HG03378 (cell line): Measurements from ENCODE around the gene EIPR1.
A peak's percentile ranks its signal among the peaks of the same experiment; 100 is the strongest.

Experiments
- ATAC-seq: cut with Tn5 transposase; IDR thresholded peaks from one replicate; pipeline ENCODE4 v1.9.1; 2021; ENCODE audit warnings: mild to moderate bottlenecking, moderate library complexity; ENCODE audit not compliant: unreplicated experiment

The EIPR1 gene

DNA sequence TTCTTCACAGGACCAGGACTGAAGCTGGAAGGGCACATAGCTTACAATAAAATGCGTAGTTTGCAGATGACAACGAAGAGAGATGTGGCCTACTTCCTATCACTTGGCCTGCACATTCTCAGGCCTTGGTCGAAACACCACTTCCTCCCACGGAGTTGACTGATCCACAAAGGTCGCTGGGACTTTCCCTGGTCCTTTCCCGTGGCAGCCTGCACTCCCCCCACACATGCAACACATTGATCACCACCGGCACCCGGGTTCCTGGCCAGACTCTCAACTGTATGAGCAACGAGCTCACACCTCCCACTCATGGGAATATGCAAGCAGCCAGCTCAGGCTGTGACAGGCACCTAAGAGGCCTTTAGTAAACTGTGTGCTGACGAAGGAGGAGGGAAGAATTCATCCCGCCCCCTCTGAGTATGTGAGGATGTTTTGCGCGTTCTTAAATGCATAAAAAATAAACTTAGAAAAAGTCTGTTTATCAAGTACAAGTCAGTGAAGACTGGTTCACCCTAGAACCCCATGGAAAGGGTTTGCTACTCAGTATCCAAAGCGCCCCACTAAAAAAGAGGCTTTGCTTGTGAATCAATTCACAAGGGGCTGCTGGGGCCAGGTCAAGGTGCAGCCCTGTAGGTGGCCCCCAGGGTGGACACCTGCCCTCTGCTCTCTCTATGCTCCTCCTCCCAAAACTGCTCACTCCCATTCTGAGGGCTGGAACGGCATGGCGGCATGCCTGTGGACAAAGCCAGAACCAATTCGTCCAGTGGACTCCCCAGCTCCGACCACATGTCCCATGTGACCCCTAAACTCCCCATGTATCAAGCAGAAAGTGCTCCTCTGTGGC lies 154.3 kb downstream of the EIPR1 start:
- peak; percentile 99 for ATAC-seq

DNA sequence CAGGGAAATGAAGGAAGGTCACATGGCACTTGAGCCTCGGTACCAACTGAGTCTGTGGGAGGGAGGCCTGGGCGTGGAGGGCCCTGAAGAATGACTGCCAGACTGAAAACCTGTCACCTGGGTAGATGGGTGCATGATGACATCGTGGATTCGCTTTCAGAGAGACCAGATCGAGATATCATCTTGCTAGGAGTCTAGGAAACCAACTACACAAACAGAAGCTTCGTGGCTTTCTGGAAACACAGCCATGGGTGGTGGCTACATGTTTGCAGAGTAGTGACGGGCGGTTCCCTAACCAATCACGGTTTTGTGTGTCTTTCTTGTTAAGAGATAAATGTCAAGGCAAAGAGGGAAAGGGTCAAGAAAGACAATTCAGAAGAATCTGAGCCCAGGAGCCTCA lies 155.0 kb downstream of the EIPR1 start:
- ATAC-seq: peak; percentile 19

DNA sequence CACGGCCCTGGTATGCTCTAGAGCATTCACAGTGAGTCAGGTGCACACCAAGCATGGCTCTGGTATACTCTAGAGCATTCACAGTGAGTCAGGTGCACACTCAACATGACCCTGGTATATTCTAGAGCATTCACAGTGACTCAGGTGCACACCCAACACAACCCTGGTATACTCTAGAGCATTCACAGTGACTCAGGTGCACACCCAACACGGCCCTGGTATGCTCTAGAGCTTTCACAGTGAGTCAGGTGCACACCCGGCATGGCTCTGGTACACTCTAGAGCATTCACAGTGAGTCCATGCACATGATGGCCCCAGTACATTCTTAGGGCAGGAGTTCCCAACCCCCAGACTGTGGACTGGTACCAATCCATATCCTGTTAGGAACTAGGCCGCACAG lies 158.1 kb downstream of the EIPR1 start:
- no peak for ATAC-seq

DNA sequence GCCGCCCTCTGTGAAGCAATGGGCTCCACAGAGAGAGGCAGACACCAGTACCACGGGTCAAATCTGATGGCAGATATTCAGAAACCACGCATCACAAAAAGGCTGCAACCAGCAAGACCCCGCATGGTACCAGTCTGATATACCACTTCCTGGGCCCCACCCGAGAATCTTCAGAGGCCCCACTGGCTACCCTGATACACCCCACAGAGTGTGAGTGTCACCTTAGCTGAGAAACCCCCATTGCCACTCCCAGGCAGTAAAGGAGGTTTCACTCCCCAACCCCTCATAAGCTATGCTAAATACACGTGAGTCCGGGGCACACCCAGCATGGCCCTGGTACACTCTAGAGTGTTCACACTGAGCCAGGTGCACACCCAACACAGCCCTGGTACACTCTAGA lies 160.0 kb downstream of the EIPR1 start:
- ATAC-seq: no peak

DNA sequence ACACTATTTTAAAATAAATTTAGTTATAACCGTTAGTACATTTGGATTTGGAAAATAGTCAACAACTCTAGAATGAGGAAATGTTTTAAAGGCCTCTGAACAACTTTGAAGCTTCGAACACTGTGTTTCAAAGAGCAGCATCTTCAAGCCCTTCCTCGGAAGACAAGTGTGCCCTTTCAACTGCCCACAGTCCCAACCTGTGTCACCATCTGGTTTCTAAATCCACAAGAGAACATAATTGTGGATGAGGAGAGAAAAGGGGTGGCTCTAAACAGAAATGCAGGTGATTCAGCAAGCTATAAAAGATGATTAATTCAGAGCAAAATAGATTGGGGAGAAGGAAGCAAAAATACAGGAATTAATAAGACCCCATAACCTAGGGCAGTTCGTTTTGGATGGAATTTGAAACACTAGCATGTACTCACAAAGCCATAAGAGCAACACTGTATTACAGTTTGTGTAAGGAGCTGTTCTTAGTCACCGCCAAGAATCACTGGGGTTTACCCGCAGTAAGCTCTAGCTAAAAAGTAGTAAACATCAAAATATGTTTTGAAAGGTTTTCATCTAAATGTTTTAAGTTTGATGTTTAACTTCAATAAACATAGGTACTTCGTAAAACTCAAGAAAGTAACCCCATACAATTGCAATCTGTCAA lies 160.7 kb downstream of the EIPR1 start:
- ATAC-seq: no peak

DNA sequence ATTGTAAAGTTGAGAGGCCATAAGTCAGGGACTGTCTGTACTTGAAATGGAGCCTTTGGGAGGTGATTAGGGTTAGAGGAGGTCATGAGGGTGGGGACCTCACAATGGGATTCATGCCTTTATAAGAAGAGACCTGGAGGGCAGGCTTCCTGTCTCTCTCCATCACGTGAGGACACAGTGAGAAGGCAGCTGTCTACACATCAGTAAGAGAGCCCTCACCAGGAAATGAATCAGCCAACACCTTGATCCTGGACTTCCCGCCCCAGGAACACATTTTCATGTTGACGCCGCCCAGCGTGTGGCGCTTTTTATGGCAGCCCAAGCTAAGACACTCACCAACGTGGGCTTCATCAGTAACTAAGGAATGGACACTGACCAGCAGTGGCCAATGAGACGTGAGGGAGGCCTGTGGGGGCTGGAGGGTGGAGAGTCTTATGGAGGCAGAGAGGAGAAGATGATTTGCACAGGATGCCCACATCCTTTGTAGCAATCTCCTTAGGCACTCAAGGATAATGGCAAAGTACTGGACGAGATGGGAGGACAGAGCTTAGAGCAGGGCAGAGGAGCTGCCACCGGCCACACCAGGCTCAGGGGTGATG lies 162.7 kb downstream of the EIPR1 start:
- no peak for ATAC-seq

DNA sequence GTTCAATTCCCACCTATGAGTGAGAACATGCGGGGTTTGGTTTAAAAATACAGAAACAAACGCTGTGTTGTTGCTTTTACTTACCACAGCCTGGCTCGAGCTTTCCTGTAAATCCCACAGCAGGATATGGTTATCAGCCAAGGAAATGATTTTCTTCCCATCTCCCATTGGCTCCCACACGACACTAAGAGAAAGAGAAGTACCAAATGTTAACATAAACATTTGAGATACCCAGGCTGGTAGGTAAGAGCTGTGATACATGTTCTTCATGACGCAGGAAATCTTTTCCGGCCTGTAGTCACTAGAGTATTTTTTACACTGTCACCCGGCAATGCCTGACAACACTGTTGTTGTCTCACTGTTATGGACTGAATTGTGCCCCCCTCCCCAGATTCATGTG lies 163.6 kb downstream of the EIPR1 start:
- no peak for ATAC-seq

DNA sequence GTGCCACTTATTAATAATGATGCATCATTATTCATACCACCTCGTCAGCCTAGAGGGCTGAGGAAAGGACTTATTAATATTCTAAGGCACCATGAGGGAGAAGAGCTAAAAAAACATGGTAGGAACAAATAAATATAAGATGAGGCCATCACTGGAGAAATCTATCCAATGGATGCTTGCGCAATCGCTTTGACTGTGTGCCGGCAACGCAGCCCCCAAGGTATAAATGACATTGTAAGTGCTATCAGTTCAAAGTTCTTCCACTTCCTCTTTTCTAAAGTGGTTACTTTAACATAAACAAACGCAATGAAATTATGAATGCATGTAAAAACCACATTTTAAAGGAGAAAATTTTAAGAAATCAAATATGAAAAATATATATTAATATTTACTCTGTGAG lies 164.6 kb downstream of the EIPR1 start:
- ATAC-seq: no peak

DNA sequence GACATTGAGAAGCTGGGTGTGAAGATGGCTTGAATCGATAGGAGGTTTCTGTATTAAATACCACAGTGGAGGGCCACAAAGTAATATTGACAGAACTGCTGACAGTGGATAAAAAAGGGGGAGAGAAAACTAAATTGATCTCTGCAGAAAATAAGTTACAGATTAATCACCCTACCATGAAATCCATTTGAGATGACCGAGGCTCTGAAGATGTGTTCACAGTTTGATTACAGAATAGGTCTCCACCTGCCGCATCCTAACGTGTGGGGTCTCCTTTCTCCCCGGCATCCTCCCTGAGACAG lies 165.6 kb downstream of the EIPR1 start:
- no peak for ATAC-seq

DNA sequence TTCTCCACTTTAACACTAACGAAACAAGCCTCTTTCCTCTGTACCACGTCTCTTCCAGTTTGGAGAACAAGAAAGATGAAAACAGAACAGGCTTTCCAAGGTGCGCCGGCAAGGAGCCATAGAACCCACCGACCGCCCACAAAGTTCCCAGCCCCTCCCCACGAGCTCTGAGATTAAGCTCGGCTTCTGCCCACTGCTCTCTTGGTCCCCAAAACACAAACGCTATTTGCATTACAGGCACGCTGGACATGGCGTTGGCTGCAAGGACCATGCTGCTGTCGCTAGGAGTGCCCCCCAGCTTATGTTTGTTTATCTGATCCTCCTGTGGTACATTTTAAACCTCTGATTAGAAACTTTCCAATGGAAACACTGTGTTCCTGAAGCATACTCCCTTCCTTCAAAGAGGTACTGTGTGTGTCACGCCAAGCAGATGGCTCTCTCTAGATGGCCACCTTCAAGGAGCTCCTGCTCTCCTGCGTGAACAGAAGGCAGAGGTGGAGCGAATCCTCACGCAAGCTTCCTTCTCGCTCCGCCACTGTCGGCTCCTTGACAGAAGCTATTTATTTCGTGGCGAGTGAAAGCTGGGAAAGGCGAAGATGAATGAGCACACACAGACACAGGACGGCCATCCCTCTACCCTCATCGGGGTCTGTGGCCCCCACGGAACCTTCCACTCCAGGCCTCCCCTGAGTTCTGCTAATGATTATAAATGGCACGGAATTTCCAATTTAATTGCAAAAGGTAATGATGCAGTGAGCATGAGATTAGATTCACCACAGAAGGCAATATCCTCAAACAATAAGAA lies 166.2 kb downstream of the EIPR1 start:
- ATAC-seq: no peak

DNA sequence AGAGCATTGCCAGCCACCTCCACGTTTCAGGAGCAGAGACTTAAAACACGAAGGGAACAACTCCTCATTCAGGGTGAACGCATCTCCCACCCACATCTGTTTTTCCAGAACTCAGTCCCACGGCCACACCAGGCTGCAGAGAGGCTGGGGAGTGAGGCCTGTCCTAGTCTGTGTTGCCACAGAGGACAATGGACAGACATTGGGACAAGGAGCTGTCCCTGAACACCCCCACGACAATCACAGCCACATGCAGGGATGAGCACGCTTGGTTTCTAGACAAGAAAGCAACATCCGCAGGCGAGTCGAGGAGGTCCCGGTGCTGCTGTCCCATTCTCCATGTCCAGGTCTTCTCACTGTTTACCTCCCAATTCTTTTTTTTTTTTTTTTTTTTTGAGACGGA lies 167.4 kb downstream of the EIPR1 start:
- ATAC-seq: no peak

DNA sequence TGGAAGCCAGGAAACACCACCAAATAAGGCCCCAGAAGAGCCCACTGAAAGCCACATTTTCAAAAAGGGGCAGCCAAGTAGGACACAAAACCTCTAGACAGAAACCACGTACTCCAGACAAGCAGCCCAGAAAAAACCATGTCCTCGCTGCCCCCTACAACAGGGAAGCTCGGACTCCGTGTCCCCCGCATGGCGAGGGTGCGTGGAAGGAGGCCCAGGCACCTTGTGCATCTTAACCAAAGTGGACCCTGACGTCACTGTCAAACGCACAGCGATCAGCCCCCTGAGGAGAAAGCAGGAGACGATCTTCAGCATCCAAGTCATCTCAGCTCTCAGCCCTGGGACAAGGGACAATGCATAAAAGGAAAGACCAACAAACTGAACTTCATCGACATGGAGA lies 168.4 kb downstream of the EIPR1 start:
- no peak for ATAC-seq

DNA sequence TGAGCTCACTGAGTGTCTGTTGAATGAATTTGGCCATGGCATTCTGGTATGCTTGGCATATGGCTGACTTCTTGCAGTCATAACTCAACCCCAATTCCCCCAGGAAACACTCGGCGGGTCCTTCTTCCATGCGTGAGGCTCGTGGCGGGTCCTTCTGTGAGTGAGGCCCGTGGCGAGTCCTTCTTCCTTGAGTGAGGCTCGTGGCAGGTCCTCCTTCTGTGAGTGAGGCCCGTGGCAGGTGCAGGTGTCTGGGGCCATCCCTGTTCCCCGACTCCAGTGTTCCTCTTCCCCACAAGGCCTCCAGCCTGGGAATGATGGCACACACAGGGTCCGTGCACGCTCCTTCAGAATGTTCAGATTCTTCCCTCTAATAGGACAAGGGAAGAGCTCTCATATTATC lies 169.0 kb downstream of the EIPR1 start:
- ATAC-seq: no peak

DNA sequence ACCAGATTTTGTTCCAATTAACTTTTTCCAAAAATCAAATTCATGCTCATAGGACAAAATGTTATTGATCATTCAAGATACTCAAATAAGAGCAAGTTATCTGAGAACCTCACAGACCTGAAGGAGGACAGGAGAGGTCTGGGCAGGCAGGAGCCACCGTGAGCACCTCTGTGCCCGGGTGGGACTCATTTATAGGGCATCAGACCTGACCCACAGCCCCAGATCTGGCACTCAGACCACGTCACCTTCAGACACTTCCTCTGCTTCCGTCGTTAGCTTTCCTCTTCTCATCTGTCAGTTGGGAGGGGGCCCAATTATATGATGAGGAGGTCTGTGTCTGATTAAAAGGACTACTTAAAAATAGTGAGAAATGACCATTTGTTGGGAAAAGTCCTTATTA lies 169.4 kb downstream of the EIPR1 start:
- no peak for ATAC-seq

DNA sequence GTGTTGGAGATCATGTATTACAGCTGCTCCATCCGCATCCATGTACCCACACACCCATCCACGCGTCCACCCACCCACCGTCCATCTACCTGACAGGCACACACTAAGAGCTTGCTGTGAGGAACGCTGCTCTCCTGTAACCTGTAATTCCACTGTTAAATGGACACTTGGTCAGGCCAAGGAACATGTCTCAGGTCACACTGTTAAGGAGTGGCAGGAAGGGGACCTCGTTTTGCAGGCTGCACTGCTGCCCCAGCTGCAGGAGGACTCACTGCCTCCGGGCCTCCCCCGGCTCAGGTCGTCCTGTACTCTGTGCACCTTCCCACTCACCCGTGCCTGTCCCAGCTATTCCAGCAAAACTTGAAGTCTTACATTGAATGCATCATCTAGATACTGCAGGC lies 170.5 kb downstream of the EIPR1 start:
- ATAC-seq: no peak

DNA sequence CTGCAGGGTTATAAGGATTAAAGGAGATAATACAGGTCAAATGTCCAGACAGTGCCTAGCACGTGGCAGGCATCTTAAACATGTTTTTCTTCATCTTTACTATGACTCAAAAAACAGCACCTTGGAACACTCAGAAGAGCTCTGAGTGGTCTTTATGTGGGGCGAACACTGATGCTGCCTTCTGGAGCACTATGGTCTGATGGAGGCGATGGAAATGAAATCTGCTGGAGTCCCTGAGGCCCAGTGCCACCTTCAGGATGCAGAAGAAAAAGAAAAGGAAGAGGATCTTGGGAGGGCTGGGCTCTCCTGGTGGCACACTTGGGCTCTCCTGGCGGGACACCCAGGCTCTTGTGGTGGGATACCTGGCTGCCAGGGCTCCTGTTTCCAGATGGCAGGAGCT lies 171.8 kb downstream of the EIPR1 start:
- no peak for ATAC-seq

DNA sequence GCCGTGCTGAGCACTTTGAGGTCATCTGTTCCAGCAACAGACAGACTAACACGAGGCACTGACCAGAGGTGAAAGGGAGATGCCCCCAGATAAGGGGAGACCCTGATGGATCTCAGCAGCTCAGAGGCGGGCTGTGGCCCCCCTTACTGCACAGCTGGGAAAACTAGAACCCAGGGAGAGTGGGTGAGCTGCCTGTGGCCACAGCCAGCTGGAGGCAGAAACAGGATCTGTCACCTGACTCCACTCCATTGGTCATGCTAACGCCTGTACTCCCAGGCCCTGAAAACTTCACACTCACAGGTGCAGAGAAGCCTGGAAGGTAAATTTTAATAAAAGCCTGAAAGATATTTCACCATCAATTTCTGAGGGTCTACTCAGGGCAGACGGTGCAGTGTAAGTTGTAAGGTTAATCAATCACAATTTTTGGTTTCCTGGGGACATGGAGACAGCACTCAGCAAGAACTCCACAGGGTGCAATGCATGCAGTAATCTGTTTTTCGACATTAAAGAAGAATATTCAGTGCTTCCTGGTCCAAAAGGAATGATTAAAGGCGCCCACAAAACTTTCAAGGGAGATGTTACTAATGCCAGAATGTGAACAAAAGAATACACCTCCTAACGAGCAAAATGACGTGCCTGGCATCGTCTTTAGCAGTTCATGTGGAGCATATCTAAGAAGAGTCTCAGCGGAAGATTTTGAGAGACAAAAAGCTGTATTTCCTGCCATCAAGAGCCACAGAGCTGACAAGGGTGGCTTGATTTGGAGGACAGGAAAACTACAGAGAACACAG lies 173.4 kb downstream of the EIPR1 start:
- ATAC-seq: no peak

DNA sequence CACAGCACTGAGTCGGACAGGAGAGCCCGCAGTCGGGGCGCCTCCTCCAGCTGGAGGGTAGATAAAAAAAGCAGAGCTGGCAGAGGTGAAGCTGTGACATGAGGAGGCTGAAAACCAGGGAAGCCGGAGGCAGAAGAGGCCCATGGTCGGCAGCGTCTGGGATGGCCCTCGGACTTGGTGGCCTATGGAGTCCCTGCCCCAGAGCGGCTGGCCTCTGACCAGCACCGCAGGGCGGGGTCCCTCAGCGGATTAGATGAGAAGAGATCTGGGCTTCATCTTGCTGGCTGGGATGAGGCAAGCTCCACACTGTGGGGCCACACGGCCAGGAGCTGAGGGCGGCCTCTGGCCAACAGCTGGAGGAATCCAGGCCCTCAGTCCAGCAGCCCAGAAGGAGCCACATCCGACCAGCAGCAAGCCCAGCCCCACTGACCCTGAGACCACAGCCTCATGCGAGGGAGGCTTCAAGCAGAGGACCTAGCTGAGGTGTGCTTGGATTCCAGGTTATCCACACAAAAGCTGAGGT lies 174.1 kb downstream of the EIPR1 start:
- ATAC-seq: no peak

DNA sequence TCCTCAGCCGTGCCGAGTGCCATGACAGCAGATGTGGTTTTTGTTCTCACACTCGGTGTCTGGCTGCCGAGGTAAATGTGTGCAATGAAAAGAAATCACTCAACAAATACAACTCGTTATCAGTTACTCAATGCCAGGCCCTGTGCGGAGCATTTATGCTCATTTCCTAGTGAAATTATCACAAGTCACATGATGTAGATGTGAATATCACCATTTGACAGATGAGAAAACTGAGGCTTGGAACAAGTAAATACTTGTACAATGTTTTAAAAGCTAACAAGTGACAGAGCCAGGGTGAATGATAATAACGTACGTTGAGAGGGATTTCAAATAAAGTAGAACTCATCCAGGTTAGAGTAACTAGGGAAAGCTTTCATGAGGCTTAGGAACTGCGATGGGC lies 174.7 kb downstream of the EIPR1 start:
- ATAC-seq: no peak

DNA sequence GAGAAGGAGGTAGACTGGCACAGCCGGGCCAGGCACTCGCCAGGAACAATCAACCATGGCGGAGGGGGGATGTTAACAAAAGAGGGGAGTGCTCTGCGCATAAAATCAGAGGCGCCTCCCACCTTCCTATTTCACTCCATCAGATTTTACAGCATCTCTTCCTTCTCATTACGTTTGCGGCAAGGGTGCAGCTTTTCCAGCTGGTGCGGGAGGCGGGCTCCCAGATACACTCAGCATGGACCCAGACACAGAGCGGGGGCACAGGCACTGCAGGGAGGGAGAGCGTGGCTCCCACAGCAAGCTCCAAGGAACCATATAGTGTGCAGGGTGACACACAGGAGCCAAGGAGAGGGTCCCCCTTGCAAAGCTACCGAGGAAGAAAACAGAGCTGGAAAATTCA lies 176.3 kb downstream of the EIPR1 start:
- ATAC-seq: no peak
